Measurements from ENCODE around the gene SLC18A2. TPM values are rescaled to one million over a fixed set of nuclear protein-coding genes. Genes with fewer than 3 reads are reported as not detected.
"Not testable (repeated sequence)": the region's sequence is repeated elsewhere in the genome, so short reads cannot be mapped to it uniquely, and the experiment has no call there.

SLC18A2 gene
- total RNA-seq, 2 experiments from 2014 or later = not detected

DNA sequence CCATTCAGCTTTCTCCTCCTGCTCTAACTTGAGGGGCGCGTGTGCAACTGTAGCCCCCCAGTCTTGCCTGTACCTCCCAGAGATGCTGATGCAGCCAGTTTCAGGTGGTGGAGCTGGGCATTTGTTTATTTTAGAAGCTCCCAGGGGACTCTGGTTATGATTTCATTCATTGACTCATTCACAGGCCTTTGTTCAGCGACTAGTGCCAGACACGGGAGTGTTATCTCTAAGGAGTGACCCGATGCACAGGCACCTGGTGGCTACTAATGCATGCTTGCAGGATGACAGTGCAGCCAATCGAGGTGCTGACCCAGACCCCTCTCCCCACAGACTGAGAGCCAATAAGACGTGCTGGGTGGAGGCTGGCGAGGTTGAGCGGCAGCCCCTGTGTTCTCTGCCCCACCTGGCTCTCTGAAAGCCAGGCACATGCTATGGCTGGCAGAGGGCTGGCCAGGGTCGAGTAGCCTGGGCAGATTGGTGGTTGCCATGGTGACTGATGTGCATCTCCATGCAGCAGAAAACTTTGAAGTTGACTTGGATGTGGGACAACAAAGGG lies 19.7 kb upstream of the SLC18A2 start:
- no peaks in the 10 kb centered on the region for H3K36me3 Mint-ChIP-seq (ENCODE audit: low read depth)
- H3K27ac Mint-ChIP-seq = no peak overlapping the region
- POLR2A ChIA-PET = no interaction called here
- H3K27me3 Mint-ChIP-seq = peaks cover 4% of the 10 kb centered on the region
- no peak for DNase-seq
- CTCF ChIA-PET = no interaction called here
- peaks cover 7% of the 10 kb centered on the region for H3K4me1 Mint-ChIP-seq
- H3K4me3 Mint-ChIP-seq = no peak overlapping the region
- no peaks in the 10 kb centered on the region for H3K9me3 Mint-ChIP-seq

GRCh38 chr10:117222552-117222951 lies 18.4 kb upstream of the SLC18A2 start:
- ChIA-PET POLR2A (no interaction called here), CTCF (no interaction called here)
- DNase-seq = no peak
- H3K4me3 Mint-ChIP-seq = no peak overlapping the region
- peaks cover 4% of the 10 kb centered on the region for H3K27me3 Mint-ChIP-seq
- no peaks in the 10 kb centered on the region for H3K36me3 Mint-ChIP-seq (ENCODE audit: low read depth)
- H3K4me1 Mint-ChIP-seq = no peaks in the 10 kb centered on the region
- no peak overlapping the region for H3K27ac Mint-ChIP-seq
- no peaks in the 10 kb centered on the region for H3K9me3 Mint-ChIP-seq

DNA sequence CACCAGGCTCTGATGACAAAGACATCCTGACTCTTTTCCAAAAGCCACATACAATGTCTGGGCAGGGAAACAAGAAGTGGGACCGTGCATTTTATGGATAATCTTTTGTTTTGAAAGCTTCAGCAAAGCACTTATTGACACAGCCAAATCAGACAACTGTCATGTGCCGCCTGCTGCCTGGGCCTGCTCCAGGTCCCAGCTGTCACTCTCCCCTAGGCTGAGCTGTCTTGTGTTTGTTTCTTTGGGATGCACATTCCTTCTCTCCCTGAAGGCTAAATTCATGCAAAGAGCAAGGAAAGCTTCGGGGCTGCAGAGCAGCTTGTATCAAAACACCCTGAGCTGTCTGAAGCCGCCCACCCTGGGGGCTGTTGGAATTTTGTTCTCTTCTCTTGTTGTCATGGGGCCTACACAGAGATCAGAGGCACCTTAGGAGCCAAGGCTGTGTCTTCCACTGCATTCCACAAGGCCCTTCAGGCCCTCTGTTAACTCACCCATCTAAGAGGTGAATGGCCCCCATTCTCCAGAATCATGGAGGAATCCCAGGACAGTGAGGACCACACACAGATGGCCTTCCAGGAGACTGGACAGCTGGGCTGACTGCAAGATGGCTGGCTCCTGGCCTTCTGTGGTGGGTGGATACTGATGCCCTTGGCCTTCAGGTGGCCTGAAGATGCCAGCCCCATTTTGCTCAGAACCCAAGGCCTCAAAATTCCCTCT lies 17.8 kb upstream of the SLC18A2 start:
- CTCF ChIA-PET = no interaction called here
- POLR2A ChIA-PET = no interaction called here
- no peaks in the 10 kb centered on the region for H3K36me3 Mint-ChIP-seq (ENCODE audit: low read depth)
- H3K4me3 Mint-ChIP-seq = no peak overlapping the region
- no peaks in the 10 kb centered on the region for H3K27me3 Mint-ChIP-seq
- no peak overlapping the region for H3K27ac Mint-ChIP-seq
- no peaks in the 10 kb centered on the region for H3K9me3 Mint-ChIP-seq
- DNase-seq = no peak
- no peaks in the 10 kb centered on the region for H3K4me1 Mint-ChIP-seq

GRCh38 chr10:117223693-117224430 lies 17.1 kb upstream of the SLC18A2 start:
- ChIA-PET CTCF (interaction anchor here (1.2 kb wide), 1 partner anchor 96 kb away, joined by 4 read pairs; no protein-coding TSS in a partner anchor), POLR2A (no interaction called here)
- Mint-ChIP-seq H3K4me1 (no peaks in the 10 kb centered on the region), H3K27me3 (no peaks in the 10 kb centered on the region), H3K27ac (no peak overlapping the region), H3K9me3 (no peaks in the 10 kb centered on the region), H3K36me3 (ENCODE audit: low read depth) (no peaks in the 10 kb centered on the region), H3K4me3 (no peak overlapping the region)
- DNase-seq = no peak

DNA sequence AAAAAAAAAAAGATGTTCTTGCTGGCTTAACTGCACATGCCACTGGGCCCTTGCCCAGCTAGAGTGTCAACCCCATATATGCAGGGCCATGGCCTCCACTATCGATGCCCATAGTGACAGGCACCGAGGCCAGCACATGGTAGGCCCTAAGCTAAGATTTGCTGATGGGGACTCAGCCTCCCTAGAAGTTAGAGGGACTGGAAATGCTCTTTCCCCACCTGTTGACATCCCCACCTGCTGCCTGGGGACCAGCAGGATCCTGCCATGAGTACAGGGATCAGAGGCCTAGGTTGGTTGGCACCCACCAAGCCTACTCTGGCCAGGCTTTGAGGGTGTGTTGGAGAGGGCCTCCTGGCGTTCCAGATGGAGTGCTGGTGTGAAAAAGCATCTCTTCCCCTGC lies 16.0 kb upstream of the SLC18A2 start:
- Mint-ChIP-seq H3K27ac (no peak overlapping the region), H3K27me3 (no peaks in the 10 kb centered on the region)

GRCh38 chr10:117226813-117227451 lies 14.0 kb upstream of the SLC18A2 start:
- H3K27ac Mint-ChIP-seq = no peak overlapping the region
- H3K27me3 Mint-ChIP-seq = peaks cover 4% of the 10 kb centered on the region
- H3K36me3 Mint-ChIP-seq (ENCODE audit: low read depth) = no peaks in the 10 kb centered on the region
- no peak overlapping the region for H3K4me3 Mint-ChIP-seq
- DNase-seq = no peak
- CTCF ChIA-PET = interaction anchor here (2.3 kb wide), 1 partner anchor 10 kb away, joined by 15 read pairs; no protein-coding TSS in a partner anchor
- no peaks in the 10 kb centered on the region for H3K4me1 Mint-ChIP-seq
- H3K9me3 Mint-ChIP-seq = no peaks in the 10 kb centered on the region
- POLR2A ChIA-PET = no interaction called here

More for the DNA sequence above, 16.0 kb upstream of the SLC18A2 start:
- Mint-ChIP-seq H3K4me3 (no peak overlapping the region), H3K36me3 (ENCODE audit: low read depth) (no peaks in the 10 kb centered on the region), H3K9me3 (no peaks in the 10 kb centered on the region), H3K4me1 (no peaks in the 10 kb centered on the region)
- CTCF ChIA-PET = interaction anchor here (1.0 to 1.6 kb wide), 3 partner anchors 50 to 95 kb away, joined by 3 to 4 read pairs (median 4); no protein-coding TSS in a partner anchor
- POLR2A ChIA-PET = no interaction called here
- no peak for DNase-seq

DNA sequence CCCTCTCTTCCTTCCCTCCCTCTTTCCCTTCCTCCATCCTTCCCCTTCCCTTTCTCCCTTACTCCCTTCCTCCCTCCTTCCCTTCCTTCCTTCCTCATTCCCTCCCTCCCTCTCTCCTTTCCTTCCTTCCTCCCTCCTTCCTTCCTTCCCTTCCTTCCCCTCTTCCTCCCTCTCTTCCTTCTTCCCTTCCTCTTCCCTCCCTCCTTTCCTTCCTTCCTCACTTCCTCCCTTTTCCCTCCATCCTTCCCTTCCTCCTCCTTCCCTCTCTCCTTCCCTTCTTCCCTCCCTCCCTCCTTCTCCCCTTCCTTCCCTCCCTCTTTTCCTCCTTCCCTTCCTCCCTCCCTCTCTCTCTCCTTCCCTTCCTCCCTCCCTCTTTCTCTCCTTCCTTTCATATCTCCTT lies 12.7 kb upstream of the SLC18A2 start:
- H3K9me3 Mint-ChIP-seq = no peaks in the 10 kb centered on the region
- H3K27me3 Mint-ChIP-seq = peaks cover 7% of the 10 kb centered on the region

GRCh38 chr10:117230107-117230506 lies 10.8 kb upstream of the SLC18A2 start:
- H3K36me3 Mint-ChIP-seq (ENCODE audit: low read depth); H3K9me3 Mint-ChIP-seq; POLR2A ChIA-PET; H3K4me1 Mint-ChIP-seq; H3K27ac Mint-ChIP-seq; H3K27me3 Mint-ChIP-seq; DNase-seq; H3K4me3 Mint-ChIP-seq: not testable (repeated sequence)
- CTCF ChIA-PET = interaction anchor here (1.5 to 1.8 kb wide), 2 partner anchors 13 to 90 kb away, joined by 3 to 6 read pairs; no protein-coding TSS in a partner anchor

More for the DNA sequence above, 12.7 kb upstream of the SLC18A2 start:
- H3K27ac Mint-ChIP-seq = no peak overlapping the region
- ChIA-PET POLR2A (no interaction called here), CTCF (no interaction called here)
- H3K4me3 Mint-ChIP-seq = no peak overlapping the region
- no peak for DNase-seq
- no peaks in the 10 kb centered on the region for H3K36me3 Mint-ChIP-seq (ENCODE audit: low read depth)
- H3K4me1 Mint-ChIP-seq = no peaks in the 10 kb centered on the region

- ChIA-PET CTCF (no interaction called here), POLR2A (no interaction called here)
- Mint-ChIP-seq H3K4me1 (peaks cover 2% of the 10 kb centered on the region), H3K4me3 (no peak overlapping the region), H3K27ac (no peak overlapping the region), H3K9me3 (no peaks in the 10 kb centered on the region), H3K36me3 (ENCODE audit: low read depth) (no peaks in the 10 kb centered on the region), H3K27me3 (peaks cover 27% of the 10 kb centered on the region)
- DNase-seq = no peak
These were observed 3.4 kb upstream of the SLC18A2 start for GRCh38 chr10:117237401-117237991.

DNA sequence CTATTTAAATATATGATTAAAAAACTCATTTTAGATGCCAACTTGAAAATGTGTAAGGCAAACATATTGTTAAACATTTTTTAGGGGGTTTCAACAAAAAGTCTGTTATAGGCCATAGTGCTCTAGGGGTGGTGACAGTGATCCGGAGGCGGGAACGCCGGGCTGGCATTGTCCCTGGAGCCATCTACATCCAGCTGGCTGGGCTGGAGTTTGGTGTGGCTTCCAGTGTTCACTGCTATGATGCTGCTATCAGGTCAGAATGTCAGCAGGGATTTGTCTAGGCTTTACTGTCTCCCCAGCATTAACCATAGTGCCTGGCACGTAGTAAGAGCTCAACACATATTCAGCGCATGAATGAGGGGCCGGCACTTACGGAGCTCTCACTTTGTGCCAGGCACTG lies 1.9 kb upstream of the SLC18A2 start:
- H3K4me3 Mint-ChIP-seq = no peak overlapping the region
- peaks cover 2% of the 10 kb centered on the region for H3K4me1 Mint-ChIP-seq
- CTCF ChIA-PET = interaction anchor here (1.3 kb wide), 1 partner anchor 64 kb away, joined by 4 read pairs; no protein-coding TSS in a partner anchor
- H3K9me3 Mint-ChIP-seq = no peaks in the 10 kb centered on the region
- no peaks in the 10 kb centered on the region for H3K36me3 Mint-ChIP-seq (ENCODE audit: low read depth)
- H3K27ac Mint-ChIP-seq = no peak overlapping the region
- no peak for DNase-seq
- peaks cover 35% of the 10 kb centered on the region for H3K27me3 Mint-ChIP-seq
- POLR2A ChIA-PET = no interaction called here

GRCh38 chr10:117239721-117240620 lies 943 bp upstream of the SLC18A2 start:
- Mint-ChIP-seq H3K27ac (no peak overlapping the region), H3K27me3 (peaks cover 38% of the 10 kb centered on the region), H3K36me3 (ENCODE audit: low read depth) (no peaks in the 10 kb centered on the region), H3K4me1 (peaks cover 2% of the 10 kb centered on the region), H3K9me3 (no peaks in the 10 kb centered on the region), H3K4me3 (no peak overlapping the region)
- DNase-seq = no peak
- ChIA-PET POLR2A (no interaction called here), CTCF (interaction anchor here (1.3 kb wide), 1 partner anchor 65 kb away, joined by 4 read pairs; no protein-coding TSS in a partner anchor)

All from activated CD4-positive, alpha-beta memory T cell treated with anti-CD3 and anti-CD28 coated beads, Interleukin-2, amount 10 ng/mL, durations not matched to agents 7 days and 5 days (primary cell).